Dendritic cell treated with granulocyte-macrophage colony-stimulating factor and Interleukin-4, amounts not matched to agents 40 ng/mL and 50 ng/mL, for 4 days (primary cell): ENCODE results near the gene CLDND2.

Experiments
- H3K27ac Mint-ChIP-seq: one replicate; pipeline ENCODE4 v1.8.0; 2022; ENCODE audit warnings: mild to moderate bottlenecking, mixed read lengths
- H3K27me3 Mint-ChIP-seq: one replicate; pipeline ENCODE4 v1.8.0; 2022; ENCODE audit warnings: mild to moderate bottlenecking, mixed read lengths
- H3K36me3 Mint-ChIP-seq: one replicate; pipeline ENCODE4 v1.8.0; 2022; ENCODE audit warnings: low read depth, mixed read lengths
- H3K4me1 Mint-ChIP-seq: one replicate; pipeline ENCODE4 v1.8.0; 2022; ENCODE audit warnings: low read depth, mixed read lengths
- H3K4me3 Mint-ChIP-seq: one replicate; pipeline ENCODE4 v1.8.0; 2022; ENCODE audit warnings: mild to moderate bottlenecking, moderate library complexity, mixed read lengths
- H3K9me3 Mint-ChIP-seq: one replicate; pipeline ENCODE4 v1.8.0; 2022; ENCODE audit warnings: mixed read lengths
- intact Hi-C: fragments of 100-400 bp; cut with micrococcal nuclease; formaldehyde crosslinking; loops from one replicate; pipeline ENCODE4 v1.15.0; 2022

Gene CLDND2

GRCh38 chr19:51394050-51394836 is 25.4 kb upstream of the CLDND2 start:
- no peaks in the 10 kb centered on the region for H3K36me3 Mint-ChIP-seq
- peak overlapping the region; percentile 67 for H3K4me3 Mint-ChIP-seq
- intact Hi-C loops = loop anchor here (1.0 to 2.0 kb wide), 3 partner anchors 27 to 55 kb away; no protein-coding TSS in a partner anchor
- no peaks in the 10 kb centered on the region for H3K27me3 Mint-ChIP-seq
- H3K4me1 Mint-ChIP-seq = peaks cover 24% of the 10 kb centered on the region
- H3K27ac Mint-ChIP-seq = peak overlapping the region; percentile 73
- no peaks in the 10 kb centered on the region for H3K9me3 Mint-ChIP-seq

GRCh38 chr19:51392701-51393100 is 23.9 kb upstream of the CLDND2 start:
- Mint-ChIP-seq H3K4me3 (no peak overlapping the region), H3K4me1 (peaks cover 24% of the 10 kb centered on the region), H3K27ac (no peak overlapping the region), H3K9me3 (no peaks in the 10 kb centered on the region), H3K27me3 (no peaks in the 10 kb centered on the region), H3K36me3 (no peaks in the 10 kb centered on the region)
- intact Hi-C loops = no loop called here

- intact Hi-C loops = no loop called here
- Mint-ChIP-seq H3K27ac (peak overlapping the region; percentile 79), H3K4me1 (peaks cover 24% of the 10 kb centered on the region), H3K27me3 (no peaks in the 10 kb centered on the region), H3K36me3 (no peaks in the 10 kb centered on the region), H3K9me3 (no peaks in the 10 kb centered on the region), H3K4me3 (peak overlapping the region; percentile 11)
Observed at GRCh38 chr19:51391073-51391611, 22.3 kb upstream of the CLDND2 start.

- intact Hi-C loops = no loop called here
- Mint-ChIP-seq H3K36me3 (no peaks in the 10 kb centered on the region), H3K27me3 (no peaks in the 10 kb centered on the region), H3K4me1 (peaks cover 21% of the 10 kb centered on the region), H3K4me3 (no peak overlapping the region), H3K27ac (no peak overlapping the region), H3K9me3 (no peaks in the 10 kb centered on the region)
Observed at GRCh38 chr19:51389143-51389542, 20.3 kb upstream of the CLDND2 start.

DNA sequence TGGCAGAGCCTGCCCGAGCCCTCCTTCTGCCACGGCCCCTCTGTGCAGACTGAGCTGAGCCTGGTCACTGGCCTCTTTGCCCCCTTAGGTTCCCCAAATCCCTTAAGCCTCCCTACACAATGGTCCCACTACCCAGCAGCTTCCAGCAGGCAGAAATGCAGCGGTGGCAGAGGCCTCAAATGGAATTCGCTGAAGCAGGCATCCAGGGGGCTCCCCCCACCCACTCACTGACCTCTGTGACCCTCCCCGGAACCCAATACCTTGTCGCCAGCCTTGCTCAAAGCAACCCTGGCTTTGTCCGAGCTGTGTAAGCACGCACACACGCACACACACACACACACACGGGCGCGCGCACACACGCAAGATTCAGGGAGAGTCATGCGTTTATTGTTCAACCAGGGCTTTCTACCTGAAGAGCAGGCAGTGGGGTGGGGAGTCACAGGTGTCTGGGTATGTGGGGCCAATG is 19.2 kb upstream of the CLDND2 start, which contains the start of gene LIM2:
LIM2 (minus strand) TSS at position 51 of the 466 bp plus-strand sequence. CDS start 531 bp downstream, outside the sequence.
- H3K36me3 Mint-ChIP-seq = no peaks in the 10 kb centered on the region
- peaks cover 21% of the 10 kb centered on the region for H3K4me1 Mint-ChIP-seq
- H3K27me3 Mint-ChIP-seq = no peaks in the 10 kb centered on the region
- H3K9me3 Mint-ChIP-seq = no peaks in the 10 kb centered on the region
- H3K27ac Mint-ChIP-seq = peak within 1 kb of the TSS; percentile 18
- no peak within 1 kb of the TSS for H3K4me3 Mint-ChIP-seq
- intact Hi-C loops = no loop called here

- peaks cover 21% of the 10 kb centered on the region for H3K4me1 Mint-ChIP-seq
- H3K27me3 Mint-ChIP-seq = no peaks in the 10 kb centered on the region
- no peaks in the 10 kb centered on the region for H3K9me3 Mint-ChIP-seq
- H3K4me3 Mint-ChIP-seq = no peak overlapping the region
- intact Hi-C loops = no loop called here
- H3K36me3 Mint-ChIP-seq = no peaks in the 10 kb centered on the region
- peak overlapping the region; percentile 8 for H3K27ac Mint-ChIP-seq
Observed at GRCh38 chr19:51386882-51387520, 18.2 kb upstream of the CLDND2 start.

DNA sequence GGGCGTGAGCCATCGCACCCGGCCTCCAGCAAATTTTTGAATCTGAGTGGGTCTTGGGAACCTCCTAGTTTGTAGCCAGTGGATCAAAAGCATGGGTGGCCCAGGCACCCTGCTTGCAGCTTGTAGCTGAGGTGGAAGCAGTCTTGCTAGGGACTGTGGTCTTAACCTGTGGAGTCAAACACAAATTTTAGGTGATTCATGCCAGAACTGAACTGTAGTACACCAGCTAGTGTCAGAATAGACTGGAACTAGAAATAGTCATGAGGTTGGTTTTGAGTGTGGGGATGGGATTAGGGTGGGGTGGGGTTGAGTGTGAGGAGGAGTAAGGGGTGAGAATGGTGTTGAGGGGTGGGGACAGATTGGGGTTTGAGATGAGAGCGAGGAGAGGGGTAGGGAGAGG is 13.2 kb upstream of the CLDND2 start:
- H3K9me3 Mint-ChIP-seq = peaks cover 7% of the 10 kb centered on the region
- no peak overlapping the region for H3K4me3 Mint-ChIP-seq
- no peaks in the 10 kb centered on the region for H3K27me3 Mint-ChIP-seq
- H3K27ac Mint-ChIP-seq = no peak overlapping the region
- no peaks in the 10 kb centered on the region for H3K36me3 Mint-ChIP-seq
- intact Hi-C loops = no loop called here
- peaks cover 6% of the 10 kb centered on the region for H3K4me1 Mint-ChIP-seq

GRCh38 chr19:51380379-51380778 is 11.6 kb upstream of the CLDND2 start:
- peaks cover 7% of the 10 kb centered on the region for H3K9me3 Mint-ChIP-seq
- H3K4me1 Mint-ChIP-seq = peaks cover 4% of the 10 kb centered on the region
- no peak overlapping the region for H3K4me3 Mint-ChIP-seq
- H3K27me3 Mint-ChIP-seq = no peaks in the 10 kb centered on the region
- intact Hi-C loops = no loop called here
- no peak overlapping the region for H3K27ac Mint-ChIP-seq
- no peaks in the 10 kb centered on the region for H3K36me3 Mint-ChIP-seq

DNA sequence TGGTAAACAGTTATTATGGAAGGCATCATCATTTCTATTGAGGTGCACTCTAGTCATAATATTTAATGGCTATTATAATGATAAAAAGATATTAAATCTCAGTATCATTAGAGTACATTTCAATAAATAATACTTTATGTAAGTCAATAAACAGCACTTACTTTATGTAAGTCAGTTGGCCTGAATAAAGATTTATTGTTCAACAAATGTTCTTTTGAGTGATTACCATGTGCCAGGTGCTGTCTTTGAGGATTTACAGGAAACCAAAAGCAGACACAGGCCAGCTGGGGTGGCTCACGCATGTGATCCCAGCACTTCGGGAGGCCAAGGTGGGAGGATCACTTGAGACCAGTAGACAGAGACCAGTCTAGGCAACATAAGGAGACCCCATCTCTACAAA is 8.6 kb upstream of the CLDND2 start:
- peaks cover 7% of the 10 kb centered on the region for H3K9me3 Mint-ChIP-seq
- H3K27me3 Mint-ChIP-seq = no peaks in the 10 kb centered on the region
- no peak overlapping the region for H3K27ac Mint-ChIP-seq
- no peak overlapping the region for H3K4me3 Mint-ChIP-seq
- peaks cover 20% of the 10 kb centered on the region for H3K4me1 Mint-ChIP-seq
- intact Hi-C loops = no loop called here
- no peaks in the 10 kb centered on the region for H3K36me3 Mint-ChIP-seq

DNA sequence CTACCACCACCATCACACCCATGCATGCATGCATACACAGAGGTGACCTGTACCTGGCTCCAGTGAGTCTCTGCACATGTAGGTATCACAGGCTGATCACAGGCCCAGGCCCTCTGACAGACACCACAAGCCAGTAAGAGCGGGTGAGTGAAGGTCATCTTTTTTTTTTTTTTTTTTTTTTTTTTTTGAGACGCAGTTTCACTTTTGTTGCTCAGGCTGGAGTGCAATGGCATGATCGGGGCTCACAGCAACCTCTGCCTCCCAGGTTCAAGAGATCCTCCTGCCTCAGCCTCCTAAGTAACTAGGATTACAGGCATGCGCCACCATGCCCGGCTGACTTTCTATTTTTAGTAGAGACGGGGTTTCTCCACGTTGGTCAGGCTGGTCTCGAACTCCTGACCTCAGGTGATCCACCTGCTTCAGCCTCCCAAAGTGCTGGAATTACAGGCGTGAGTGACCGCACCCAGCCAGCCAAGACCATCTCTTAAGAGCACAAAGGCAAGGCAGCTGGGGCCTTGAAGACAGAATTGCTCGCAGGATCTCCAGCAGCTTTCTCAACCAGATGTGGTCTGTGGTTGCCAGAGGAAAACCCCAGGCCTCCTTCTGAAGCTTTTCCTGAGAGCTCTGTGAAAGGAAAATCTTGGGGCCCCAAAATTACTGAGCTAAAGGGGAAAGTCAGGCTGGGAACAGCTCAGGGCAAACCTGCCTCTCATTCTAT is 6.9 kb upstream of the CLDND2 start:
- Mint-ChIP-seq H3K9me3 (no peaks in the 10 kb centered on the region), H3K36me3 (no peaks in the 10 kb centered on the region), H3K4me3 (no peak overlapping the region), H3K27me3 (no peaks in the 10 kb centered on the region), H3K4me1 (peaks cover 37% of the 10 kb centered on the region), H3K27ac (no peak overlapping the region)
- intact Hi-C loops = no loop called here

DNA sequence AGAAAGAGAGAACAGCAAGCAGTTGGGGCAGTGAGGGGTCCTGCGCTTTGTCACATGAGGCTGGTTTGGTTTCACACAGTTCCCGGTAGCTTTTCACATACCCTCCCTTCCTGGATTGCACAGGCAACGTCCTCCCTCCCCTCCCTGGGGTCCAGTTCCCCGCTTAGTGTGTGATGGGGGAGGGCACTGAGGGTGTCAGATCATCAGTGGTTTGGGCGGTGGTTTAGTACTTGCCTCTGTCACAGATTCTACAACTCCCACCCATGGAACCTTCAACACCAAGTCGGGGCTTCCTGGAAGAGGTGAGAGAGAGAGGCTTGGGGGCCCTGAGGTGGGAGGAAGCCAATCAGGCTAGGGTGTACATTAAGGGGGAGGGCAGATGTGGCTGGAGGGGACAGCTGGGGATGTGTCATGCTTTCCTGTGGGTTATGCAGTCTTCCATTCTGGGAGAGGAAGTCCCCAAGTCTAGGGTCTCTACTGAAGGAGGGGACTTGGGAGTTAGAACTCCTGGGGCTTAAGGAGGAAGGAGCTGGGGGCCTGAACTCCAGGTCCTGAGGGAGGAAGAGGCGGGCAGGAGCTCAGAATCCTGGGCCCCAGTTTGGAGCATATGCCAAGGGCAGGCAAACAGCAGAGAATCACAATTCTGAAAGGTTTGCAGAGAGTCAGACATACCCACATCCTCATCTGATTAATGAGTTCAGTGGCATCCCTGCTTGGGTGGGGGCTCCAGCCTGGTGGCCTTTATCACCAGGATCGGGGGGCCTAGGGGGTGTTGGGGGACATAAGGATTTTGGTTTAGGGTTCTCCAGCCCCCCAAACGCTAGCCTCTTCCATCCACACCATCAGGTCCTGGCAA is 4.1 kb upstream of the CLDND2 start, which contains the start of gene NKG7:
NKG7 (minus strand) TSS at position 6 of the 856 bp plus-strand sequence. CDS start 119 bp downstream, outside the sequence.
- peaks cover 2% of the 10 kb centered on the region for H3K36me3 Mint-ChIP-seq
- H3K27ac Mint-ChIP-seq = no peak within 1 kb of the TSS
- intact Hi-C loops = no loop called here
- H3K9me3 Mint-ChIP-seq = no peaks in the 10 kb centered on the region
- H3K27me3 Mint-ChIP-seq = no peaks in the 10 kb centered on the region
- peaks cover 49% of the 10 kb centered on the region for H3K4me1 Mint-ChIP-seq
- H3K4me3 Mint-ChIP-seq = no peak within 1 kb of the TSS

- Mint-ChIP-seq H3K27me3 (no peaks in the 10 kb centered on the region), H3K4me1 (peaks cover 49% of the 10 kb centered on the region), H3K36me3 (peaks cover 7% of the 10 kb centered on the region), H3K4me3 (no peak overlapping the region), H3K9me3 (no peaks in the 10 kb centered on the region), H3K27ac (no peak overlapping the region)
- intact Hi-C loops = no loop called here
Observed at GRCh38 chr19:51372021-51372648, 3.3 kb upstream of the CLDND2 start.
